Lower leg skin (tissue), 4 donors: Measurements from ENCODE around the gene SETD7. TPM values are rescaled to one million over a fixed set of nuclear protein-coding genes. Genes with fewer than 3 reads are reported as not detected.

Experiments
- DNase-seq, 2 donors: peaks; one replicate each; pipeline ENCODE4 v3.0.0-alpha.2; 2019; ENCODE audit warnings: low spot score in 2 of 2
- H3K4me3 ChIP-seq: fragments of 200-600 bp; sonication (generic); 2 replicates; pipeline ENCODE4 v1.5.1; 2017; ENCODE audit warnings: mild to moderate bottlenecking, low read depth; ENCODE audit not compliant: poor library complexity, severe bottlenecking
- CTCF ChIP-seq, 3 donors: fragments of 450-650 bp; IDR thresholded peaks; one replicate each; pipeline ENCODE4 v1.5.1; 2016; ENCODE audit warnings: antibody characterized with exemption in 3 of 3, mild to moderate bottlenecking in 3 of 3, moderate library complexity in 2 of 3
- POLR2A ChIP-seq, 2 donors: fragments of 450-650 bp; IDR thresholded peaks; one replicate each; pipeline ENCODE4 v1.6.1; 2016 to 2017; ENCODE audit warnings: antibody characterized with exemption in 2 of 2, mild to moderate bottlenecking in 1 of 2, moderate library complexity in 1 of 2
- WGBS, 2 donors: methylation state at CpG; one replicate each; pipeline ENCODE4 v1.1.5; 2018; 5-methylcytosine and 5-hydroxymethylcytosine counted together
- intact Hi-C: fragments of 100-400 bp; cut with DNase I; formaldehyde crosslinking; loops from one replicate; pipeline ENCODE4 v1.15.0; 2023; ENCODE audit warnings: low total_unique reads
- total RNA-seq, 4 donors: library from RNA; depleted of rRNA; stranded (reverse); fragments of >200 nt; gene quantifications; one replicate each; pipeline ENCODE4 v1.1.0, GENCODE V29; 2016

SETD7 gene
- total RNA-seq, 4 donors from 2014 or later, result 34.3 to 45.7 (median 41.7) TPM

GRCh38 chr4:139593091-139593564 is 37.1 kb upstream of the SETD7 start:
- no peak for DNase-seq
- intact Hi-C loops, result no loop called here
- TF ChIP-seq CTCF (IDR thresholded peaks at IDR 0.05) (no peak), POLR2A (IDR thresholded peaks at IDR 0.05) (no peak)
- 58 to 83% methylated on average over 4 of the region's 4 CpGs for WGBS, 2 donors
- H3K4me3 ChIP-seq, result no peak overlapping the region

- peak in 1 of 2 donors; percentile 49 for DNase-seq
- no peak for TF ChIP-seq CTCF (IDR thresholded peaks at IDR 0.05)
- no peak for TF ChIP-seq POLR2A (IDR thresholded peaks at IDR 0.05)
- no peak overlapping the region for H3K4me3 ChIP-seq
- intact Hi-C loops, result no loop called here
- WGBS, 2 donors, result 53 to 60% methylated on average over 1 of the region's 1 CpG
Observed at GRCh38 chr4:139589336-139590018, 33.5 kb upstream of the SETD7 start.

DNA sequence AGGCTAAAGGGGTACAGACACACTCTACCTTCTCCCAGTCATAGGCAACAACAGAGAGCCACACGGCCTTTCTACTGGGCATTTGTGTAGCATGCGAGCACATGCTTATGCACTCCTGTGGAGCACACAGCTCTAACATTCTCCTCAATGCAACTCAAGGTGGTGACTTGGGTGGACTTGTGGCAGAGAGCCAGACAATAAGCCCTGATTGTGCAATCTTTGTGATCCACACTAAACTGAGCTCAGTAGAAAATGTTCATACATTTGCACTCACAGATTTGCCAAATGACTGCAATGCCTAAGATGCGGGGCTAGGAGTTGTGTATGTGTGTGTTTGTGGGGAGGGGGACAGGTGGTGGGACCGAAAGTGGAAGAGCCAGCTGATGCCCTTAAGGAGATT is 31.4 kb upstream of the SETD7 start:
- H3K4me3 ChIP-seq, result no peak overlapping the region
- 93% methylated on average over 4 of the region's 4 CpGs for WGBS, 2 donors
- DNase-seq, result peak in 1 of 2 donors; percentile 39
- TF ChIP-seq POLR2A (IDR thresholded peaks at IDR 0.05) (no peak), CTCF (IDR thresholded peaks at IDR 0.05) (no peak)
- intact Hi-C loops, result no loop called here

GRCh38 chr4:139585473-139585872 is 29.5 kb upstream of the SETD7 start:
- no peak overlapping the region for H3K4me3 ChIP-seq
- TF ChIP-seq CTCF (IDR thresholded peaks at IDR 0.05) (no peak), POLR2A (IDR thresholded peaks at IDR 0.05) (no peak)
- peak in 1 of 2 donors; percentile 1 for DNase-seq
- WGBS, 2 donors, result 68 to 81% methylated on average over 4 of the region's 4 CpGs
- intact Hi-C loops, result no loop called here

- TF ChIP-seq CTCF (IDR thresholded peaks at IDR 0.05) (no peak), POLR2A (IDR thresholded peaks at IDR 0.05) (no peak)
- WGBS, 2 donors, result 47 to 53% methylated on average over 2 of the region's 2 CpGs
- intact Hi-C loops, result no loop called here
- DNase-seq, result peak in 1 of 2 donors; percentile 10
- H3K4me3 ChIP-seq, result no peak overlapping the region
Observed at GRCh38 chr4:139584784-139585183, 28.8 kb upstream of the SETD7 start.

GRCh38 chr4:139584013-139584412 is 28.0 kb upstream of the SETD7 start:
- H3K4me3 ChIP-seq, result no peak overlapping the region
- peak in 1 of 2 donors; percentile 12 for DNase-seq
- intact Hi-C loops, result no loop called here
- WGBS, 2 donors, result 56 to 71% methylated on average over 2 of the region's 2 CpGs
- TF ChIP-seq POLR2A (IDR thresholded peaks at IDR 0.05), result no peak
- no peak for TF ChIP-seq CTCF (IDR thresholded peaks at IDR 0.05)
